ENCODE data around the gene SEMA3D.
A peak's percentile ranks its signal among the peaks of the same experiment; 100 is the strongest.

Gene SEMA3D

GRCh38 chr7:85030893-85031292 lies 156.0 kb downstream of the SEMA3D start:
- TF ChIP-seq CTCF (IDR thresholded peaks at IDR 0.05): peak; percentile 87
- no peak for TF ChIP-seq ZFX (IDR thresholded peaks at IDR 0.05; ENCODE audit: borderline replicate concordance)
- H3K27ac ChIP-seq: no peak overlapping the region

- no peak overlapping the region for H3K27ac ChIP-seq
These were observed 161.5 kb downstream of the SEMA3D start for GRCh38 chr7:85025312-85025756.

GRCh38 chr7:85023916-85024315 lies 162.9 kb downstream of the SEMA3D start:
- H3K27ac ChIP-seq: no peak overlapping the region
- no peak for TF ChIP-seq CTCF (IDR thresholded peaks at IDR 0.05)
- TF ChIP-seq ZFX (IDR thresholded peaks at IDR 0.05; ENCODE audit: borderline replicate concordance): no peak

More at GRCh38 chr7:85025312-85025756, 161.5 kb downstream of the SEMA3D start:
- TF ChIP-seq CTCF (IDR thresholded peaks at IDR 0.05) (no peak), ZFX (IDR thresholded peaks at IDR 0.05; ENCODE audit: borderline replicate concordance) (no peak)

- no peak overlapping the region for H3K27ac ChIP-seq
- peak; percentile 86 for TF ChIP-seq CTCF (IDR thresholded peaks at IDR 0.05)
- no peak for TF ChIP-seq ZFX (IDR thresholded peaks at IDR 0.05; ENCODE audit: borderline replicate concordance)
These were observed 163.7 kb downstream of the SEMA3D start for GRCh38 chr7:85023066-85023712.

GRCh38 chr7:85022064-85022697 lies 164.7 kb downstream of the SEMA3D start:
- H3K27ac ChIP-seq: no peak overlapping the region
- TF ChIP-seq ZFX (IDR thresholded peaks at IDR 0.05; ENCODE audit: borderline replicate concordance): no peak
- no peak for TF ChIP-seq CTCF (IDR thresholded peaks at IDR 0.05)

GRCh38 chr7:85021101-85021704 lies 165.7 kb downstream of the SEMA3D start:
- no peak overlapping the region for H3K27ac ChIP-seq
- no peak for TF ChIP-seq ZFX (IDR thresholded peaks at IDR 0.05; ENCODE audit: borderline replicate concordance)
- peak; percentile 84 for TF ChIP-seq CTCF (IDR thresholded peaks at IDR 0.05)

GRCh38 chr7:85019778-85020177 lies 167.1 kb downstream of the SEMA3D start:
- TF ChIP-seq ZFX (IDR thresholded peaks at IDR 0.05; ENCODE audit: borderline replicate concordance) (no peak), CTCF (IDR thresholded peaks at IDR 0.05) (no peak)

More at GRCh38 chr7:85019778-85020177, 167.1 kb downstream of the SEMA3D start:
- no peak overlapping the region for H3K27ac ChIP-seq

Data from 22Rv1 (cell line).